H1 (cell line): Measurements from ENCODE around the gene ZNF487. TPM values are rescaled to one million over a fixed set of nuclear protein-coding genes. Genes with fewer than 3 reads are reported as not detected.

Experiments
- ASH2L ChIP-seq: fragments of 200-600, 300-600 bp; sonication (generic); IDR thresholded peaks from one replicate; pipeline ENCODE4 v1.7.1; 2017; ENCODE audit warnings: low read length
- POLR2A ChIP-seq, 2 experiments: IDR thresholded peaks; 1 replicate in 1 of 2; 2 replicates in 1 of 2; pipeline ENCODE4 v1.6.1; 2011; ENCODE audit warnings: low read depth in 2 of 2, low read length in 2 of 2, mild to moderate bottlenecking in 2 of 2; ENCODE audit errors: control extremely low read depth in 1 of 2
- POLR2AphosphoS5 ChIP-seq: IDR thresholded peaks from 2 replicates; pipeline ENCODE4 v1.6.1; 2011; ENCODE audit warnings: low read depth, low read length
- SIN3A ChIP-seq, 2 experiments: IDR thresholded peaks in 1 of 2; conservative IDR thresholded peaks in 1 of 2; 2 replicates each; pipeline ENCODE4 v1.6.1; 2011 to 2012; ENCODE audit warnings: low read length in 2 of 2, improper control_type of control experiment in 1 of 2, low read depth in 1 of 2, mild to moderate bottlenecking in 1 of 2
- SUZ12 ChIP-seq: fragments of 200-600 bp; sonication (generic); IDR thresholded peaks from 2 replicates; pipeline ENCODE4 v1.6.1; 2012; ENCODE audit warnings: mild to moderate bottlenecking, inconsistent platforms, low read length, moderate library complexity, mixed read lengths
- TCF12 ChIP-seq: IDR thresholded peaks from 2 replicates; pipeline ENCODE4 v1.6.1; 2011; ENCODE audit warnings: low read depth, mild to moderate bottlenecking, low read length
- polyA plus RNA-seq, 7 experiments: library from polyadenylated mRNA; depleted of rRNA in 3 of 7; stranded (reverse) in 5 of 7; unstranded in 2 of 7; fragments of >200 nt in 5 of 7; fragments of 200-250 nt in 2 of 7; gene quantifications; 1 replicate in 5 of 7; 2 replicates in 1 of 7; 4 replicates in 1 of 7; pipeline versions ENCODE4 v1.2.1 to v1.2.3, GENCODE V29; 2011 to 2013; ENCODE audit warnings: missing spikeins in 2 of 7, mixed read lengths in 2 of 7
- total RNA-seq: library from RNA; stranded (reverse); fragmentation: NEBNext Ultra II Directional; extraction: Animal tissue kit (Norgen Biotek cat#: 25700); gene quantifications from 2 replicates; pipeline ENCODE4 v1.2.1, GENCODE V29; 2021
- TF ChIP-seq, protein P1 (sequence below): IDR thresholded peaks from 2 replicates; pipeline ENCODE4 v1.6.1; 2012; ENCODE audit warnings: inconsistent platforms
- TF ChIP-seq, protein P2 (sequence below): fragments of 300-600 bp; sonication (generic); IDR thresholded peaks from 2 replicates; pipeline ENCODE4 v1.7.1; 2012; ENCODE audit warnings: low read length, moderate library complexity, mild to moderate bottlenecking, inconsistent platforms; ENCODE audit not compliant: insufficient replicate concordance

The ZNF487 gene
- total and polyA plus RNA-seq, 2 of the 8 experiments (the other 6 are each of a cell fraction or from before 2014, with no cell fraction given), result 1.9 to 2.5 TPM

- peak; percentile 83; the same call in 1 of the 2 replicates for TF ChIP-seq POLR2AphosphoS5
- peak; percentile 84 to 89 for TF ChIP-seq POLR2A (IDR thresholded peaks at IDR 0.05; ENCODE audit: control extremely low read depth in 1 of 2, low read depth in 2 of 2, low read length in 2 of 2)
- TF ChIP-seq SUZ12, result no peak
- TF ChIP-seq, protein P1, sequence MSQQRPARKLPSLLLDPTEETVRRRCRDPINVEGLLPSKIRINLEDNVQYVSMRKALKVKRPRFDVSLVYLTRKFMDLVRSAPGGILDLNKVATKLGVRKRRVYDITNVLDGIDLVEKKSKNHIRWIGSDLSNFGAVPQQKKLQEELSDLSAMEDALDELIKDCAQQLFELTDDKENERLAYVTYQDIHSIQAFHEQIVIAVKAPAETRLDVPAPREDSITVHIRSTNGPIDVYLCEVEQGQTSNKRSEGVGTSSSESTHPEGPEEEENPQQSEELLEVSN, result peak; percentile 45
- TF ChIP-seq ASH2L, result peak; percentile 78
- TF ChIP-seq, protein P2, sequence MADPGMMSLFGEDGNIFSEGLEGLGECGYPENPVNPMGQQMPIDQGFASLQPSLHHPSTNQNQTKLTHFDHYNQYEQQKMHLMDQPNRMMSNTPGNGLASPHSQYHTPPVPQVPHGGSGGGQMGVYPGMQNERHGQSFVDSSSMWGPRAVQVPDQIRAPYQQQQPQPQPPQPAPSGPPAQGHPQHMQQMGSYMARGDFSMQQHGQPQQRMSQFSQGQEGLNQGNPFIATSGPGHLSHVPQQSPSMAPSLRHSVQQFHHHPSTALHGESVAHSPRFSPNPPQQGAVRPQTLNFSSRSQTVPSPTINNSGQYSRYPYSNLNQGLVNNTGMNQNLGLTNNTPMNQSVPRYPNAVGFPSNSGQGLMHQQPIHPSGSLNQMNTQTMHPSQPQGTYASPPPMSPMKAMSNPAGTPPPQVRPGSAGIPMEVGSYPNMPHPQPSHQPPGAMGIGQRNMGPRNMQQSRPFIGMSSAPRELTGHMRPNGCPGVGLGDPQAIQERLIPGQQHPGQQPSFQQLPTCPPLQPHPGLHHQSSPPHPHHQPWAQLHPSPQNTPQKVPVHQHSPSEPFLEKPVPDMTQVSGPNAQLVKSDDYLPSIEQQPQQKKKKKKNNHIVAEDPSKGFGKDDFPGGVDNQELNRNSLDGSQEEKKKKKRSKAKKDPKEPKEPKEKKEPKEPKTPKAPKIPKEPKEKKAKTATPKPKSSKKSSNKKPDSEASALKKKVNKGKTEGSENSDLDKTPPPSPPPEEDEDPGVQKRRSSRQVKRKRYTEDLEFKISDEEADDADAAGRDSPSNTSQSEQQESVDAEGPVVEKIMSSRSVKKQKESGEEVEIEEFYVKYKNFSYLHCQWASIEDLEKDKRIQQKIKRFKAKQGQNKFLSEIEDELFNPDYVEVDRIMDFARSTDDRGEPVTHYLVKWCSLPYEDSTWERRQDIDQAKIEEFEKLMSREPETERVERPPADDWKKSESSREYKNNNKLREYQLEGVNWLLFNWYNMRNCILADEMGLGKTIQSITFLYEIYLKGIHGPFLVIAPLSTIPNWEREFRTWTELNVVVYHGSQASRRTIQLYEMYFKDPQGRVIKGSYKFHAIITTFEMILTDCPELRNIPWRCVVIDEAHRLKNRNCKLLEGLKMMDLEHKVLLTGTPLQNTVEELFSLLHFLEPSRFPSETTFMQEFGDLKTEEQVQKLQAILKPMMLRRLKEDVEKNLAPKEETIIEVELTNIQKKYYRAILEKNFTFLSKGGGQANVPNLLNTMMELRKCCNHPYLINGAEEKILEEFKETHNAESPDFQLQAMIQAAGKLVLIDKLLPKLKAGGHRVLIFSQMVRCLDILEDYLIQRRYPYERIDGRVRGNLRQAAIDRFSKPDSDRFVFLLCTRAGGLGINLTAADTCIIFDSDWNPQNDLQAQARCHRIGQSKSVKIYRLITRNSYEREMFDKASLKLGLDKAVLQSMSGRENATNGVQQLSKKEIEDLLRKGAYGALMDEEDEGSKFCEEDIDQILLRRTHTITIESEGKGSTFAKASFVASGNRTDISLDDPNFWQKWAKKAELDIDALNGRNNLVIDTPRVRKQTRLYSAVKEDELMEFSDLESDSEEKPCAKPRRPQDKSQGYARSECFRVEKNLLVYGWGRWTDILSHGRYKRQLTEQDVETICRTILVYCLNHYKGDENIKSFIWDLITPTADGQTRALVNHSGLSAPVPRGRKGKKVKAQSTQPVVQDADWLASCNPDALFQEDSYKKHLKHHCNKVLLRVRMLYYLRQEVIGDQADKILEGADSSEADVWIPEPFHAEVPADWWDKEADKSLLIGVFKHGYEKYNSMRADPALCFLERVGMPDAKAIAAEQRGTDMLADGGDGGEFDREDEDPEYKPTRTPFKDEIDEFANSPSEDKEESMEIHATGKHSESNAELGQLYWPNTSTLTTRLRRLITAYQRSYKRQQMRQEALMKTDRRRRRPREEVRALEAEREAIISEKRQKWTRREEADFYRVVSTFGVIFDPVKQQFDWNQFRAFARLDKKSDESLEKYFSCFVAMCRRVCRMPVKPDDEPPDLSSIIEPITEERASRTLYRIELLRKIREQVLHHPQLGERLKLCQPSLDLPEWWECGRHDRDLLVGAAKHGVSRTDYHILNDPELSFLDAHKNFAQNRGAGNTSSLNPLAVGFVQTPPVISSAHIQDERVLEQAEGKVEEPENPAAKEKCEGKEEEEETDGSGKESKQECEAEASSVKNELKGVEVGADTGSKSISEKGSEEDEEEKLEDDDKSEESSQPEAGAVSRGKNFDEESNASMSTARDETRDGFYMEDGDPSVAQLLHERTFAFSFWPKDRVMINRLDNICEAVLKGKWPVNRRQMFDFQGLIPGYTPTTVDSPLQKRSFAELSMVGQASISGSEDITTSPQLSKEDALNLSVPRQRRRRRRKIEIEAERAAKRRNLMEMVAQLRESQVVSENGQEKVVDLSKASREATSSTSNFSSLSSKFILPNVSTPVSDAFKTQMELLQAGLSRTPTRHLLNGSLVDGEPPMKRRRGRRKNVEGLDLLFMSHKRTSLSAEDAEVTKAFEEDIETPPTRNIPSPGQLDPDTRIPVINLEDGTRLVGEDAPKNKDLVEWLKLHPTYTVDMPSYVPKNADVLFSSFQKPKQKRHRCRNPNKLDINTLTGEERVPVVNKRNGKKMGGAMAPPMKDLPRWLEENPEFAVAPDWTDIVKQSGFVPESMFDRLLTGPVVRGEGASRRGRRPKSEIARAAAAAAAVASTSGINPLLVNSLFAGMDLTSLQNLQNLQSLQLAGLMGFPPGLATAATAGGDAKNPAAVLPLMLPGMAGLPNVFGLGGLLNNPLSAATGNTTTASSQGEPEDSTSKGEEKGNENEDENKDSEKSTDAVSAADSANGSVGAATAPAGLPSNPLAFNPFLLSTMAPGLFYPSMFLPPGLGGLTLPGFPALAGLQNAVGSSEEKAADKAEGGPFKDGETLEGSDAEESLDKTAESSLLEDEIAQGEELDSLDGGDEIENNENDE, result no peak
- no peak for TF ChIP-seq TCF12
- peak; percentile 19 to 76; a peak in 2 of 4 replicates for TF ChIP-seq SIN3A (conservative IDR thresholded peaks at IDR 0.05 in 1 of 2, IDR thresholded peaks at IDR 0.05 in 1 of 2; ENCODE audit: low read depth in 1 of 2, low read length in 2 of 2)
These were observed at the start of gene ZNF487 (continued) for GRCh38 chr10:43436291-43437140.
